DND-41 (cell line): Measurements from ENCODE around the gene FAM193B.

Source experiments
- CTCF ChIP-seq: IDR thresholded peaks from 2 replicates; pipeline ENCODE4 v1.5.1; 2012; ENCODE audit warnings: borderline replicate concordance, low read length, moderate library complexity, mild to moderate bottlenecking; ENCODE audit not compliant: poor library complexity, severe bottlenecking; ENCODE audit errors: extremely low read depth
- EZH2 ChIP-seq: IDR thresholded peaks from 3 replicates; pipeline ENCODE4 v1.6.1; 2012; ENCODE audit warnings: borderline replicate concordance, low read depth, mild to moderate bottlenecking, moderate library complexity, low read length, inconsistent platforms; ENCODE audit not compliant: severe bottlenecking

- TF ChIP-seq CTCF (no peak), EZH2 (no peak)
Measured at GRCh38 chr5:177507596-177508220, 46.7 kb downstream of the FAM193B start.
